ENCODE data around the gene SMIM33. TPM values are rescaled to one million over a fixed set of nuclear protein-coding genes. Genes with fewer than 3 reads are reported as not detected.
"Not testable (repeated sequence)": the region's sequence is repeated elsewhere in the genome, so short reads cannot be mapped to it uniquely, and the experiment has no call there.

Gene SMIM33
- total RNA-seq, 2 experiments from 2014 or later: 0.08 TPM; not detected in 1

DNA sequence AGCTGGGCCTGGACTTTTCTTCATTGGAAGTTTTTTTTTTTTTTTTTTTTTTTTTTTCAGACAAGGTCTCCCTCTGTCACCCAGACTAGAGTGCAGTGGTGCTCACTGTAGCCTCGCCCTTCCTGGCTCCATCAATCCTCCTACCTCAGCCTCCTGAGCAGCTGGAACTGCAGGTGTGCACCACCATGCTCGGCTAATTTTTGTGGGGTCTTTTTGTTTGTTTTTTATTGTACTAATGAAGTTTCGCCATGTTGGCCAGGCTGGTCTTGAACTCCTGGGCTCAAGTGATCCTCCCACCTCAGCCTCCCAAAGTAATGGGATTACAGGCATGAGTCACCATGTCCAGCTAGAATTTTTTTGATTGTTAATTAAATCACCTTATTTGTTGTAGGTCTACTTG, 35.1 kb upstream of the SMIM33 start:
- TF ChIP-seq, protein P1, sequence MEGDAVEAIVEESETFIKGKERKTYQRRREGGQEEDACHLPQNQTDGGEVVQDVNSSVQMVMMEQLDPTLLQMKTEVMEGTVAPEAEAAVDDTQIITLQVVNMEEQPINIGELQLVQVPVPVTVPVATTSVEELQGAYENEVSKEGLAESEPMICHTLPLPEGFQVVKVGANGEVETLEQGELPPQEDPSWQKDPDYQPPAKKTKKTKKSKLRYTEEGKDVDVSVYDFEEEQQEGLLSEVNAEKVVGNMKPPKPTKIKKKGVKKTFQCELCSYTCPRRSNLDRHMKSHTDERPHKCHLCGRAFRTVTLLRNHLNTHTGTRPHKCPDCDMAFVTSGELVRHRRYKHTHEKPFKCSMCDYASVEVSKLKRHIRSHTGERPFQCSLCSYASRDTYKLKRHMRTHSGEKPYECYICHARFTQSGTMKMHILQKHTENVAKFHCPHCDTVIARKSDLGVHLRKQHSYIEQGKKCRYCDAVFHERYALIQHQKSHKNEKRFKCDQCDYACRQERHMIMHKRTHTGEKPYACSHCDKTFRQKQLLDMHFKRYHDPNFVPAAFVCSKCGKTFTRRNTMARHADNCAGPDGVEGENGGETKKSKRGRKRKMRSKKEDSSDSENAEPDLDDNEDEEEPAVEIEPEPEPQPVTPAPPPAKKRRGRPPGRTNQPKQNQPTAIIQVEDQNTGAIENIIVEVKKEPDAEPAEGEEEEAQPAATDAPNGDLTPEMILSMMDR (IDR thresholded peaks at IDR 0.05): no peak
- ATAC-seq (ENCODE audit: poor library complexity): no peak
- Histone ChIP-seq H3K9me3 (ENCODE audit: control insufficient read depth in 1 of 2, insufficient read depth in 1 of 2, low read length in 2 of 2) (no peaks in the 10 kb centered on the region), H3K27ac (ENCODE audit: low read depth in 1 of 2, low read length in 2 of 2) (no peak overlapping the region), H3K4me1 (ENCODE audit: insufficient read depth, low read length) (peaks cover 18% of the 10 kb centered on the region), H3K4me3 (ENCODE audit: low read length) (no peak overlapping the region), H3K27me3 (ENCODE audit: control insufficient read depth in 1 of 2, insufficient read depth in 2 of 2, low read length in 2 of 2) (no peaks in the 10 kb centered on the region), H3K36me3 (ENCODE audit: insufficient read depth, low read length) (no peaks in the 10 kb centered on the region)
- Mint-ChIP-seq H3K27ac (no peak overlapping the region), H3K36me3 (ENCODE audit: low read depth) (peaks cover 19% of the 10 kb centered on the region), H3K4me1 (ENCODE audit: low read depth) (peaks cover 34% of the 10 kb centered on the region), H3K9me3 (no peaks in the 10 kb centered on the region), H3K4me3 (no peak overlapping the region), H3K27me3 (no peaks in the 10 kb centered on the region)
- ChIA-PET CTCF (interaction anchor here (1.0 to 5.1 kb wide), 2 partner anchors 13 to 45 kb away, joined by 3 to 29 read pairs; no protein-coding TSS in a partner anchor), POLR2A (interaction anchor here (0.6 to 5.2 kb wide), 4 partner anchors 31 to 62 kb away, joined by 3 to 74 read pairs (median 4); partner anchors contain the start of genes SPATA24 and STING1)
- intact Hi-C loops (cut with DNase I, micrococcal nuclease): loop anchor here in 1 of 2 experiments (5.0 kb wide), 1 partner anchor 37 kb away; the partner anchor contains the start of gene SMIM33
- DNase-seq: no peak

DNA sequence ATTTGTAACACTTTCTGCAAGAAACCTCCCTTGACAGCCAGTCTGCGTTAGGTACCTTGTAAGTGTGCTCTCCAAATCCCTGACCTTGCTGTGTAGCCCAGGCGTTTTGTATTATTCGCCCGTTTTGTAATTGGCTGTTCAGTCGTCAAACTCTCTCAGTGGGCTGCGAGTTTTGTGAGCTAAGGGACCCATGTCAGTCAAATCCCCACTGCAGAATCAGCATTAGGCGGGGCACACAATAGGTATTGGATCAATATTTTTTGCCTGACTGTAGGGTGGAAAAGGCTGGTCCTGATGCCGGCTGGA, 32.1 kb upstream of the SMIM33 start:
- no peak for ATAC-seq (ENCODE audit: poor library complexity)
- Mint-ChIP-seq H3K9me3 (no peaks in the 10 kb centered on the region), H3K36me3 (ENCODE audit: low read depth) (peaks cover 19% of the 10 kb centered on the region), H3K27ac (peak overlapping the region; percentile 96), H3K4me1 (ENCODE audit: low read depth) (peaks cover 45% of the 10 kb centered on the region), H3K27me3 (no peaks in the 10 kb centered on the region), H3K4me3 (peak overlapping the region; percentile 98)
- Histone ChIP-seq H3K27me3 (ENCODE audit: control insufficient read depth in 1 of 2, insufficient read depth in 2 of 2, low read length in 2 of 2) (no peaks in the 10 kb centered on the region), H3K4me3 (ENCODE audit: low read length) (peak overlapping the region; percentile 89), H3K27ac (ENCODE audit: low read depth in 1 of 2, low read length in 2 of 2) (peak overlapping the region in 1 of 2 donors; percentile 3), H3K9me3 (ENCODE audit: control insufficient read depth in 1 of 2, insufficient read depth in 1 of 2, low read length in 2 of 2) (no peaks in the 10 kb centered on the region), H3K4me1 (ENCODE audit: insufficient read depth, low read length) (peaks cover 25% of the 10 kb centered on the region), H3K36me3 (ENCODE audit: insufficient read depth, low read length) (no peaks in the 10 kb centered on the region)
- DNase-seq: no peak
- CTCF ChIA-PET: interaction anchor here (0.8 to 5.1 kb wide), 4 partner anchors 16 to 75 kb away, joined by 4 to 29 read pairs (median 10); partner anchors contain the start of gene STING1
- intact Hi-C loops (cut with DNase I, micrococcal nuclease): loop anchor here (1.0 to 5.0 kb wide), 5 partner anchors 20 to 123 kb away; partner anchors contain the start of genes SMIM33 (in 1 of the 2), SPATA24 (in 1 of the 2), STING1 (in 1 of the 2) and UBE2D2 (in 1 of the 2)
- POLR2A ChIA-PET: interaction anchor here (0.9 to 5.2 kb wide), 22 partner anchors 8 to 166 kb away, joined by 3 to 74 read pairs (median 8); partner anchors contain the start of genes MATR3, PAIP2, SMIM33 and SPATA24
- TF ChIP-seq, protein P1 (IDR thresholded peaks at IDR 0.05): no peak

DNA sequence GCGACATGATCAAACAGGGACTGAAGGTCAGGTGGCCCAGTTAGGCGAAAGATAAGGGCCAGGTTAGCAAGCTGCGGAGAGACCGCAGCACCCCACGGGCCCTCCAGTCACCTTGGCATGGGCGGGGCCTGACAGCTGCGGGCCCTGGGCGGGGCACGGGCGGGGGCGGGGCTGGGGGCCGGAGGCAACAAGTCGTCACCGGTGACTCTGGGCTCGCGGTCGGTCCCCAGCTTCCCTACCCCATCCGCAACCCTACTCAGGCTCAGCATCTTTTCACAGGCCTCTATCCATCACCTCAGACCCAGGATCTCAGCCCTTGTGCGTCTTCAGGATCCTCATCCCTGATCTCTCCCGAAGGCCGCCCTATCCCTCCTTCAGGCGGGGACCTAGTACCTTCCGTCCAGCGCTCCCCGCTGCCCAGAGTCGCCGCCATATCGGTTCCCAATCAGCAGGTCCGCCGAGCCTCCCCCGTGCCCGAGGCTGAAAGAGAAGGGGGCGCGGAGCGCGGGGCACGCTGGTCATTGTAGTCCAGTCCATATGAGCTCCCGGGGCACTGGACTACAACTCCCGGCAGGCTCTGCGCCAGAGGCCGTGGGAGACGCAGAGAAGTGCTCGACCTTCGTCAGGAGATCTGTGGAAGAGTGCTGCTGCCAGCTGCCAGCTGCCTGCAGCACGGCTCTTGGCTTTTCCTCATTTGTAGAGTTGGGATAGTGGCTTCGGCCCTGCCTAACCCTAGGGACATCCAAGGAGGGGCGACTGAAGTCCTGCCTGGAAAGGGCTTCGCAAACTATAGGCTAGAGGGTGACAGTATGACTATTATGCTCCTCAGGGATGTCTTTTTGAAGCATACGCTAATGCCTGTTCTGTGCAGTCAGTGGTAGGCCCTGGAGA, 31.5 kb upstream of the SMIM33 start, which contains the start of gene DNAJC18:
Gene DNAJC18, minus strand, starts transcription at position 513 of the 891 bp plus-strand sequence. Its CDS starts 80 bp downstream, at position 433.
- Histone ChIP-seq H3K4me1 (ENCODE audit: insufficient read depth, low read length) (peaks cover 31% of the 10 kb centered on the region), H3K27ac (ENCODE audit: low read depth in 1 of 2, low read length in 2 of 2) (peak within 1 kb of the TSS; percentile 95 to 99), H3K9me3 (ENCODE audit: control insufficient read depth in 1 of 2, insufficient read depth in 1 of 2, low read length in 2 of 2) (no peaks in the 10 kb centered on the region), H3K4me3 (ENCODE audit: low read length) (peak within 1 kb of the TSS; percentile 89), H3K36me3 (ENCODE audit: insufficient read depth, low read length) (no peaks in the 10 kb centered on the region), H3K27me3 (ENCODE audit: control insufficient read depth in 1 of 2, insufficient read depth in 2 of 2, low read length in 2 of 2) (no peaks in the 10 kb centered on the region)
- no peaks in the 10 kb centered on the region for H3K27me3 Mint-ChIP-seq
- intact Hi-C loops (cut with DNase I, micrococcal nuclease): loop anchor here (1.0 to 5.0 kb wide), 5 partner anchors 19 to 122 kb away; partner anchors contain the start of genes SMIM33 (in 1 of the 2), SPATA24 (in 1 of the 2), STING1 (in 1 of the 2) and UBE2D2 (in 1 of the 2)
- DNase-seq (peak; percentile 79 to 94 (median 88)), ATAC-seq (ENCODE audit: poor library complexity) (peak; percentile 81)
- TF ChIP-seq, protein P1 (IDR thresholded peaks at IDR 0.05): no peak
- CTCF ChIA-PET: interaction anchor here (0.8 to 5.1 kb wide), 7 partner anchors 9 to 75 kb away, joined by 3 to 29 read pairs (median 4); partner anchors contain the start of gene STING1
- H3K27ac Mint-ChIP-seq: peak within 1 kb of the TSS; percentile 96
- peaks cover 51% of the 10 kb centered on the region for H3K4me1 Mint-ChIP-seq (ENCODE audit: low read depth)
- H3K9me3 Mint-ChIP-seq: no peaks in the 10 kb centered on the region
- peaks cover 19% of the 10 kb centered on the region for H3K36me3 Mint-ChIP-seq (ENCODE audit: low read depth)
- H3K4me3 Mint-ChIP-seq: peak within 1 kb of the TSS; percentile 98
- POLR2A ChIA-PET: interaction anchor here (0.6 to 5.2 kb wide), 28 partner anchors 9 to 1226 kb away, joined by 3 to 74 read pairs (median 8); partner anchors contain the start of genes KDM3B, MATR3, PAIP2 and SMIM33

DNA sequence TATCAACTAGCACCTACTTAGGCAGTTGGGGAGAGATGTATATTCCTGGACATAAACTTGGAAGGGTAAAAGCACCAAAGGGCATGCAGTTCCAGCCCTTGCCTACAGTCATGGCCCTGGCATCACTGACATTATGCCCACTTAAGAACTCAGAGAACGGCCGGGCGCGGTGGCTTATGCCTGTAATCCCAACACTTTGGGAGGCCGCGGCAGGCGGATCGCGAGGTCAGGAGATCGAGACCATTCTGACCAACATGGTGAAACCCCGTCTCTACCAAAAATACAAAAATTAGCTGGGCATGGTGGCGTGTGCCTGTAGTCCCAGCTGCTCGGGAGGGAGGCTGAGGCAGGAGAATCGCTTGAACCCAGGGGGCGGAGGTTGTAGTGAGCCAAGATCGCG, 30.4 kb upstream of the SMIM33 start:
- peaks cover 12% of the 10 kb centered on the region for H3K36me3 Mint-ChIP-seq (ENCODE audit: low read depth)
- POLR2A ChIA-PET: interaction anchor here (1.7 to 5.2 kb wide), 4 partner anchors 17 to 41 kb away, joined by 7 to 74 read pairs (median 22); partner anchors contain the start of genes SMIM33, SPATA24 and STING1
- DNase-seq; H3K36me3 ChIP-seq (ENCODE audit: insufficient read depth, low read length); H3K9me3 Mint-ChIP-seq; H3K9me3 ChIP-seq (ENCODE audit: control insufficient read depth in 1 of 2, insufficient read depth in 1 of 2, low read length in 2 of 2); H3K4me3 ChIP-seq (ENCODE audit: low read length); H3K27me3 ChIP-seq (ENCODE audit: control insufficient read depth in 1 of 2, insufficient read depth in 2 of 2, low read length in 2 of 2); ATAC-seq (ENCODE audit: poor library complexity); H3K27me3 Mint-ChIP-seq; H3K27ac ChIP-seq (ENCODE audit: low read depth in 1 of 2, low read length in 2 of 2): not testable (repeated sequence)
- intact Hi-C loops (cut with DNase I, micrococcal nuclease): loop anchor here in 1 of 2 experiments (5.0 kb wide), 1 partner anchor 42 kb away; the partner anchor contains the start of gene STING1
- peaks cover 53% of the 10 kb centered on the region for H3K4me1 Mint-ChIP-seq (ENCODE audit: low read depth)
- CTCF ChIA-PET: interaction anchor here (1.9 to 5.1 kb wide), 2 partner anchors 18 to 19 kb away, joined by 10 to 29 read pairs; no protein-coding TSS in a partner anchor
- H3K4me3 Mint-ChIP-seq: peak overlapping the region; percentile 98
- peaks cover 38% of the 10 kb centered on the region for H3K4me1 ChIP-seq (ENCODE audit: insufficient read depth, low read length)
- H3K27ac Mint-ChIP-seq: peak overlapping the region; percentile 96
